ENCODE data around the gene FAR2.

FAR2 gene

DNA sequence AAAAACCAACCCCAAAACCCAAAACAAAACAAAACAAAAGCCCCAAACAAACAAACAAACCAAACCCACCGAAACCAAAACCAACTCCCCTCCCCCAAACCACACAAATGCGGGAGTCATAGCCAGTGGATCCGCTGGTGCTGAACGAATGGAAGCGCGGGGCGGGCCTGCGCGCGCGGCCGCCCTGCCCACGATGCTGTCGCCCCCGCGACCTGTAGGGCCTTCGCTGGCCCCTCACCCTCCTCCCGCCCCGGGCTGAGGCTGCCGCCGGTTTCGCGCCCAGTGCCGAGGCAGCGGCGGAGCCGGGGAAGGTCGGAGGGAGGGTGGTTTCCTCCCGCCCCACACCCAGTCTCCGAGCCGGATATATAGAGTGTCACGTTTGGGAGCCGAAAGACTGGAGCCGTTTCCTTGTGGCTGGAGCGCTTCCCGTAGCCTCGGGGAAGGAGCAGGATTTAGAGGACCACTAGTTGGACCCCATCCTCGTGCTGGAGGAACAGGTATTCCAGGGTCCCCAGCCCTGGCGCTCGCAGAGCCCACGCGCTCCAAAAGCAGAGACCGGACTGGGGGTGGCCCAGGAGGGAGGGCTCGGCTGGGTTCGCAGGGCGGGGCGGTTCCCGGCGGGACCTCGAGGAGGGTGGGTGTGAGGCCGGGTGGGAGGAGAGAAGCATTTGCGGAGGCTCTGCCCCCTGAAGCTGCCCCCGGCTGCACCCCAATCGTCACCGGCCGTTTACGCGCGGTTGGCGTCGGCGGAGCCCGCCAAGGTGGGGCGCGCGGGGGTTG is at the start of gene FAR2 (continued):
- TF ChIP-seq ZNF660 (tag by site-specific recombination; IDR thresholded peaks at IDR 0.05) (peak; percentile 59; the same call in 1 of the 2 replicates), SCRT2 (tag by site-specific recombination; IDR thresholded peaks at IDR 0.05) (peak; percentile 91), KLF16 (tag by site-specific recombination; IDR thresholded peaks at IDR 0.05) (peak; percentile 16; the same call in 1 of the 2 replicates), ZSCAN23 (tag by site-specific recombination; IDR thresholded peaks at IDR 0.05) (no peak), FEZF1 (tag by site-specific recombination; IDR thresholded peaks at IDR 0.05) (no peak), ZNF416 (tag by site-specific recombination; IDR thresholded peaks at IDR 0.05) (no peak), ZNF513 (tag by site-specific recombination; IDR thresholded peaks at IDR 0.05) (no peak), KLF9 (tag by site-specific recombination; IDR thresholded peaks at IDR 0.05; ENCODE audit: low read depth) (peak; percentile 77), ZNF76 (tag by site-specific recombination; IDR thresholded peaks at IDR 0.05; ENCODE audit: borderline replicate concordance, low read depth) (no peak), PBX3 (CRISPR knock-in tag; IDR thresholded peaks at IDR 0.05) (no peak), ZNF398 (tag by site-specific recombination; IDR thresholded peaks at IDR 0.05) (peak; percentile 76), MZF1 (tag by site-specific recombination; IDR thresholded peaks at IDR 0.05; ENCODE audit: borderline replicate concordance) (no peak), ZNF791 (tag by site-specific recombination; IDR thresholded peaks at IDR 0.05) (no peak), TCF7L2 (IDR thresholded peaks at IDR 0.05; ENCODE audit: borderline replicate concordance, low read depth, low read length) (no peak), ZNF571 (tag by site-specific recombination; IDR thresholded peaks at IDR 0.05) (no peak), ZNF350 (tag by site-specific recombination; IDR thresholded peaks at IDR 0.05) (no peak), ZNF302 (tag by site-specific recombination; IDR thresholded peaks at IDR 0.05; ENCODE audit: low read depth) (no peak), ZNF221 (tag by site-specific recombination; IDR thresholded peaks at IDR 0.05; ENCODE audit: borderline replicate concordance) (no peak)
- TF ChIP-seq, protein P1, sequence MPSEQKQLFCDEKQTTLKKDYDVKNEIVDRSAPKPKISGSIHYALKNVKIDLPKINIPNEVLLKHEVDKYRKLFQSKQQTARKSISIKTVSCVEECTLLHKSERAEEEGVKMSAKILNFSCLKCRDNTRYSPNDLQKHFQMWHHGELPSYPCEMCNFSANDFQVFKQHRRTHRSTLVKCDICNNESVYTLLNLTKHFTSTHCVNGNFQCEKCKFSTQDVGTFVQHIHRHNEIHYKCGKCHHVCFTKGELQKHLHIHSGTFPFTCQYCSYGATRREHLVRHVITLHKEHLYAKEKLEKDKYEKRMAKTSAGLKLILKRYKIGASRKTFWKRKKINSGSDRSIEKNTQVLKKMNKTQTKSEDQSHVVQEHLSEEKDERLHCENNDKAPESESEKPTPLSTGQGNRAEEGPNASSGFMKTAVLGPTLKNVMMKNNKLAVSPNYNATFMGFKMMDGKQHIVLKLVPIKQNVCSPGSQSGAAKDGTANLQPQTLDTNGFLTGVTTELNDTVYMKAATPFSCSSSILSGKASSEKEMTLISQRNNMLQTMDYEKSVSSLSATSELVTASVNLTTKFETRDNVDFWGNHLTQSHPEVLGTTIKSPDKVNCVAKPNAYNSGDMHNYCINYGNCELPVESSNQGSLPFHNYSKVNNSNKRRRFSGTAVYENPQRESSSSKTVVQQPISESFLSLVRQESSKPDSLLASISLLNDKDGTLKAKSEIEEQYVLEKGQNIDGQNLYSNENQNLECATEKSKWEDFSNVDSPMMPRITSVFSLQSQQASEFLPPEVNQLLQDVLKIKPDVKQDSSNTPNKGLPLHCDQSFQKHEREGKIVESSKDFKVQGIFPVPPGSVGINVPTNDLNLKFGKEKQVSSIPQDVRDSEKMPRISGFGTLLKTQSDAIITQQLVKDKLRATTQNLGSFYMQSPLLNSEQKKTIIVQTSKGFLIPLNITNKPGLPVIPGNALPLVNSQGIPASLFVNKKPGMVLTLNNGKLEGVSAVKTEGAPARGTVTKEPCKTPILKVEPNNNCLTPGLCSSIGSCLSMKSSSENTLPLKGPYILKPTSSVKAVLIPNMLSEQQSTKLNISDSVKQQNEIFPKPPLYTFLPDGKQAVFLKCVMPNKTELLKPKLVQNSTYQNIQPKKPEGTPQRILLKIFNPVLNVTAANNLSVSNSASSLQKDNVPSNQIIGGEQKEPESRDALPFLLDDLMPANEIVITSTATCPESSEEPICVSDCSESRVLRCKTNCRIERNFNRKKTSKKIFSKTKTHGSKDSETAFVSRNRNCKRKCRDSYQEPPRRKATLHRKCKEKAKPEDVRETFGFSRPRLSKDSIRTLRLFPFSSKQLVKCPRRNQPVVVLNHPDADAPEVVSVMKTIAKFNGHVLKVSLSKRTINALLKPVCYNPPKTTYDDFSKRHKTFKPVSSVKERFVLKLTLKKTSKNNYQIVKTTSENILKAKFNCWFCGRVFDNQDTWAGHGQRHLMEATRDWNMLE (tag by site-specific recombination; conservative IDR thresholded peaks at IDR 0.05; ENCODE audit: low read depth): no peak
- TF ChIP-seq, protein P2, sequence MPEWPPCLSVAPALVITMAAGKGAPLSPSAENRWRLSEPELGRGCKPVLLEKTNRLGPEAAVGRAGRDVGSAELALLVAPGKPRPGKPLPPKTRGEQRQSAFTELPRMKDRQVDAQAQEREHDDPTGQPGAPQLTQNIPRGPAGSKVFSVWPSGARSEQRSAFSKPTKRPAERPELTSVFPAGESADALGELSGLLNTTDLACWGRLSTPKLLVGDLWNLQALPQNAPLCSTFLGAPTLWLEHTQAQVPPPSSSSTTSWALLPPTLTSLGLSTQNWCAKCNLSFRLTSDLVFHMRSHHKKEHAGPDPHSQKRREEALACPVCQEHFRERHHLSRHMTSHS (tag by site-specific recombination; IDR thresholded peaks at IDR 0.05): no peak
- TF ChIP-seq, protein P3, sequence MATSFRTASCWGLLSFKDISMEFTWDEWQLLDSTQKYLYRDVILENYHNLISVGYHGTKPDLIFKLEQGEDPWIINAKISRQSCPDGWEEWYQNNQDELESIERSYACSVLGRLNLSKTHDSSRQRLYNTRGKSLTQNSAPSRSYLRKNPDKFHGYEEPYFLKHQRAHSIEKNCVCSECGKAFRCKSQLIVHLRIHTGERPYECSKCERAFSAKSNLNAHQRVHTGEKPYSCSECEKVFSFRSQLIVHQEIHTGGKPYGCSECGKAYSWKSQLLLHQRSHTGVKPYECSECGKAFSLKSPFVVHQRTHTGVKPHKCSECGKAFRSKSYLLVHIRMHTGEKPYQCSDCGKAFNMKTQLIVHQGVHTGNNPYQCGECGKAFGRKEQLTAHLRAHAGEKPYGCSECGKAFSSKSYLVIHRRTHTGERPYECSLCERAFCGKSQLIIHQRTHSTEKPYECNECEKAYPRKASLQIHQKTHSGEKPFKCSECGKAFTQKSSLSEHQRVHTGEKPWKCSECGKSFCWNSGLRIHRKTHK (tag by site-specific recombination; IDR thresholded peaks at IDR 0.05): no peak
- TF ChIP-seq, protein P4, sequence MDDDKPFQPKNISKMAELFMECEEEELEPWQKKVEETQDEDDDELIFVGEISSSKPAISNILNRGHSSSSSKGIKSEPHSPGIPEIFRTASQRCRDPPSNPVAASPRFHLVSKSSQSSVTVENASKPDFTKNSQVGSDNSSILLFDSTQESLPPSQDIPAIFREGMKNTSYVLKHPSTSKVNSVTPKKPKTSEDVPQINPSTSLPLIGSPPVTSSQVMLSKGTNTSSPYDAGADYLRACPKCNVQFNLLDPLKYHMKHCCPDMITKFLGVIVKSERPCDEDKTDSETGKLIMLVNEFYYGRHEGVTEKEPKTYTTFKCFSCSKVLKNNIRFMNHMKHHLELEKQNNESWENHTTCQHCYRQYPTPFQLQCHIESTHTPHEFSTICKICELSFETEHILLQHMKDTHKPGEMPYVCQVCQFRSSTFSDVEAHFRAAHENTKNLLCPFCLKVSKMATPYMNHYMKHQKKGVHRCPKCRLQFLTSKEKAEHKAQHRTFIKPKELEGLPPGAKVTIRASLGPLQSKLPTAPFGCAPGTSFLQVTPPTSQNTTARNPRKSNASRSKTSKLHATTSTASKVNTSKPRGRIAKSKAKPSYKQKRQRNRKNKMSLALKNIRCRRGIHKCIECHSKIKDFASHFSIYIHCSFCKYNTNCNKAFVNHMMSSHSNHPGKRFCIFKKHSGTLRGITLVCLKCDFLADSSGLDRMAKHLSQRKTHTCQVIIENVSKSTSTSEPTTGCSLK (tag by site-specific recombination; IDR thresholded peaks at IDR 0.05): no peak
